HepG2 (cell line): Measurements from ENCODE around the gene PPP1R27. TPM values are rescaled to one million over a fixed set of nuclear protein-coding genes. Genes with fewer than 3 reads are reported as not detected.

ENCODE experiments used
- AGO1 ChIP-seq: fragments of 200-400 bp; formaldehyde crosslinking; IDR thresholded peaks from 2 replicates; pipeline ENCODE4 v1.6.1; 2017; ENCODE audit warnings: mild to moderate bottlenecking, low read depth, low read length, moderate library complexity; ENCODE audit not compliant: poor library complexity, severe bottlenecking
- BHLHE40 ChIP-seq: IDR thresholded peaks from 2 replicates; pipeline ENCODE4 v1.6.1; 2011; ENCODE audit warnings: low read length, improper control_type of control experiment
- CBX5 ChIP-seq: sonication (generic); formaldehyde crosslinking; IDR thresholded peaks from 2 replicates; pipeline ENCODE4 v1.4.0; 2020; ENCODE audit warnings: missing genetic modification reagents, borderline replicate concordance
- CEBPB ChIP-seq: IDR thresholded peaks from 2 replicates; pipeline ENCODE4 v1.6.1; 2011; ENCODE audit warnings: low read depth, low read length, improper control_type of control experiment, borderline replicate concordance
- HNRNPL ChIP-seq: fragments of 200-400 bp; formaldehyde crosslinking; IDR thresholded peaks from 2 replicates; pipeline ENCODE4 v1.6.1; 2017; ENCODE audit warnings: mild to moderate bottlenecking, low read depth, low read length
- MXI1 ChIP-seq: IDR thresholded peaks from 3 replicates; pipeline ENCODE4 v1.6.1; 2012; ENCODE audit warnings: low read depth, low read length, inconsistent platforms, borderline replicate concordance
- NKX3-1 ChIP-seq: sonication (generic); formaldehyde crosslinking; IDR thresholded peaks from 2 replicates; pipeline ENCODE4 v1.5.0; 2020; ENCODE audit warnings: missing genetic modification reagents
- PCBP1 ChIP-seq: fragments of 200-400 bp; formaldehyde crosslinking; IDR thresholded peaks from 2 replicates; pipeline ENCODE4 v1.6.1; 2017; ENCODE audit warnings: mild to moderate bottlenecking, low read depth, low read length, borderline replicate concordance
- RAD21 ChIP-seq: fragments of 450-650 bp; formaldehyde crosslinking; IDR thresholded peaks from 2 replicates; pipeline ENCODE4 v1.5.0; 2020; ENCODE audit warnings: mild to moderate bottlenecking
- SAFB2 ChIP-seq: sonication (generic); formaldehyde crosslinking; IDR thresholded peaks from 2 replicates; pipeline ENCODE4 v1.5.1; 2020; ENCODE audit warnings: missing genetic modification reagents, low read depth, mild to moderate bottlenecking, borderline replicate concordance
- THAP7 ChIP-seq: sonication (generic); formaldehyde crosslinking; IDR thresholded peaks from 2 replicates; pipeline ENCODE4 v1.8.1; 2023; ENCODE audit warnings: mild to moderate bottlenecking, missing genetic modification reagents
- U2AF2 ChIP-seq: fragments of 200-400 bp; formaldehyde crosslinking; IDR thresholded peaks from 2 replicates; pipeline ENCODE4 v1.6.1; 2017; ENCODE audit warnings: low read depth, mild to moderate bottlenecking, low read length
- ZC3H13 ChIP-seq: sonication (generic); formaldehyde crosslinking; IDR thresholded peaks from 2 replicates; pipeline ENCODE4 v1.8.1; 2023; ENCODE audit warnings: mild to moderate bottlenecking, missing genetic modification reagents, moderate library complexity
- ZFP90 ChIP-seq: sonication (generic); formaldehyde crosslinking; IDR thresholded peaks from 2 replicates; pipeline ENCODE4 v1.8.0; 2022; ENCODE audit warnings: missing genetic modification reagents, mild to moderate bottlenecking, inconsistent platforms, borderline replicate concordance
- ZKSCAN8 ChIP-seq: IDR thresholded peaks from 2 replicates; pipeline ENCODE4 v1.6.1; 2016; ENCODE audit warnings: borderline replicate concordance, missing genetic modification reagents, missing compliant biosample characterization
- ZNF10 ChIP-seq: sonication (generic); formaldehyde crosslinking; IDR thresholded peaks from 2 replicates; pipeline ENCODE4 v1.4.0; 2020; ENCODE audit warnings: mild to moderate bottlenecking, low read depth, missing genetic modification reagents, borderline replicate concordance
- ZNF121 ChIP-seq: sonication (generic); formaldehyde crosslinking; IDR thresholded peaks from 2 replicates; pipeline ENCODE4 v1.5.0; 2020; ENCODE audit warnings: mild to moderate bottlenecking, missing genetic modification reagents
- ZNF20 ChIP-seq: sonication (generic); formaldehyde crosslinking; IDR thresholded peaks from 2 replicates; pipeline ENCODE4 v1.4.0; 2020; ENCODE audit warnings: mild to moderate bottlenecking, moderate library complexity, missing genetic modification reagents
- ZNF274 ChIP-seq: sonication (generic); formaldehyde crosslinking; IDR thresholded peaks from 2 replicates; pipeline ENCODE4 v1.5.1; 2020; ENCODE audit warnings: mild to moderate bottlenecking, missing genetic modification reagents
- ZNF569 ChIP-seq: sonication (generic); formaldehyde crosslinking; IDR thresholded peaks from 2 replicates; pipeline ENCODE4 v1.5.0; 2020; ENCODE audit warnings: mild to moderate bottlenecking, missing genetic modification reagents, moderate library complexity, borderline replicate concordance
- ZNF782 ChIP-seq: sonication (generic); formaldehyde crosslinking; IDR thresholded peaks from 2 replicates; pipeline ENCODE4 v1.4.0; 2020; ENCODE audit warnings: missing genetic modification reagents, mild to moderate bottlenecking, borderline replicate concordance
- polyA plus RNA-seq, 8 experiments: library from polyadenylated mRNA; depleted of rRNA in 3 of 8; stranded (reverse) in 7 of 8; unstranded in 1 of 8; fragments of >200 nt; fragmentation: Illumina TruSeq in 4 of 8; extraction: Trizol in 4 of 8; gene quantifications; 2 replicates each; pipeline versions ENCODE4 v1.2.1 to v1.2.3, GENCODE V29; 2011 to 2016; ENCODE audit warnings: low read depth in 4 of 8, missing spikeins in 1 of 8, mixed read lengths in 1 of 8; ENCODE audit not compliant: insufficient read depth in 1 of 8
- total RNA-seq, 5 experiments: library from RNA; depleted of rRNA; stranded (reverse); fragments of >200 nt; fragmentation: Illumina TruSeq; extraction: Trizol; gene quantifications; 2 replicates each; pipeline ENCODE4 v1.2.3, GENCODE V29; 2016; ENCODE audit warnings: low read depth in 1 of 5
- TF ChIP-seq, protein P1 (sequence below): sonication (generic); formaldehyde crosslinking; IDR thresholded peaks from 2 replicates; pipeline ENCODE4 v1.8.1; 2023; ENCODE audit warnings: mild to moderate bottlenecking, missing genetic modification reagents, borderline replicate concordance
- TF ChIP-seq, protein P2 (sequence below): sonication (generic); formaldehyde crosslinking; conservative IDR thresholded peaks from 2 replicates; pipeline ENCODE4 v1.4.0; 2020; ENCODE audit warnings: mild to moderate bottlenecking, missing genetic modification reagents, moderate library complexity

Gene PPP1R27
- total and polyA plus RNA-seq, 2 of the 13 experiments (the other 11 are each of a cell fraction or from before 2014, with no cell fraction given) = 0.17 to 1.00 TPM

- TF ChIP-seq AGO1 = peak; percentile 82
- no peak for TF ChIP-seq ZNF20 (CRISPR knock-in tag)
- TF ChIP-seq ZNF569 (CRISPR knock-in tag) = no peak
- TF ChIP-seq CBX5 = no peak
- peak; percentile 99 for TF ChIP-seq HNRNPL
- peak; percentile 74; the same call in 1 of the 3 replicates for TF ChIP-seq MXI1
- TF ChIP-seq ZNF10 = no peak
- no peak for TF ChIP-seq PCBP1
- no peak for TF ChIP-seq THAP7 (CRISPR knock-in tag)
- TF ChIP-seq ZNF782 (CRISPR knock-in tag) = no peak
- TF ChIP-seq ZC3H13 (CRISPR knock-in tag) = no peak
- TF ChIP-seq, protein P1, sequence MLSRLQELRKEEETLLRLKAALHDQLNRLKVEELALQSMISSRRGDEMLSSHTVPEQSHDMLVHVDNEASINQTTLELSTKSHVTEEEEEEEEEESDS (CRISPR knock-in tag) = no peak
- no peak for TF ChIP-seq CEBPB
- TF ChIP-seq BHLHE40 = peak; percentile 32; the same call in 1 of the 2 replicates
- peak; percentile 20; the same call in 1 of the 2 replicates for TF ChIP-seq ZNF121 (CRISPR knock-in tag)
- TF ChIP-seq ZFP90 (CRISPR knock-in tag) = peak; percentile 7; the same call in 1 of the 2 replicates
- TF ChIP-seq NKX3-1 (CRISPR knock-in tag) = no peak
- TF ChIP-seq SAFB2 = no peak
- no peak for TF ChIP-seq ZKSCAN8 (CRISPR knock-in tag)
- 0 out of 2 replicates have a peak, but pooled peaks have one; percentile 11 for TF ChIP-seq RAD21
- TF ChIP-seq, protein P2, sequence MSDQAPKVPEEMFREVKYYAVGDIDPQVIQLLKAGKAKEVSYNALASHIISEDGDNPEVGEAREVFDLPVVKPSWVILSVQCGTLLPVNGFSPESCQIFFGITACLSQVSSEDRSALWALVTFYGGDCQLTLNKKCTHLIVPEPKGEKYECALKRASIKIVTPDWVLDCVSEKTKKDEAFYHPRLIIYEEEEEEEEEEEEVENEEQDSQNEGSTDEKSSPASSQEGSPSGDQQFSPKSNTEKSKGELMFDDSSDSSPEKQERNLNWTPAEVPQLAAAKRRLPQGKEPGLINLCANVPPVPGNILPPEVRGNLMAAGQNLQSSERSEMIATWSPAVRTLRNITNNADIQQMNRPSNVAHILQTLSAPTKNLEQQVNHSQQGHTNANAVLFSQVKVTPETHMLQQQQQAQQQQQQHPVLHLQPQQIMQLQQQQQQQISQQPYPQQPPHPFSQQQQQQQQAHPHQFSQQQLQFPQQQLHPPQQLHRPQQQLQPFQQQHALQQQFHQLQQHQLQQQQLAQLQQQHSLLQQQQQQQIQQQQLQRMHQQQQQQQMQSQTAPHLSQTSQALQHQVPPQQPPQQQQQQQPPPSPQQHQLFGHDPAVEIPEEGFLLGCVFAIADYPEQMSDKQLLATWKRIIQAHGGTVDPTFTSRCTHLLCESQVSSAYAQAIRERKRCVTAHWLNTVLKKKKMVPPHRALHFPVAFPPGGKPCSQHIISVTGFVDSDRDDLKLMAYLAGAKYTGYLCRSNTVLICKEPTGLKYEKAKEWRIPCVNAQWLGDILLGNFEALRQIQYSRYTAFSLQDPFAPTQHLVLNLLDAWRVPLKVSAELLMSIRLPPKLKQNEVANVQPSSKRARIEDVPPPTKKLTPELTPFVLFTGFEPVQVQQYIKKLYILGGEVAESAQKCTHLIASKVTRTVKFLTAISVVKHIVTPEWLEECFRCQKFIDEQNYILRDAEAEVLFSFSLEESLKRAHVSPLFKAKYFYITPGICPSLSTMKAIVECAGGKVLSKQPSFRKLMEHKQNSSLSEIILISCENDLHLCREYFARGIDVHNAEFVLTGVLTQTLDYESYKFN (CRISPR knock-in tag) = no peak
- 0 out of 2 replicates have a peak, but pooled peaks have one; percentile 33 for TF ChIP-seq U2AF2
- no peak for TF ChIP-seq ZNF274 (CRISPR knock-in tag)
These were observed 31.0 kb upstream of the PPP1R27 start (continued) for GRCh38 chr17:81865733-81866439.
